ENCODE measurements around the gene C10orf143.
"Not testable (repeated sequence)": the region's sequence is repeated elsewhere in the genome, so short reads cannot be mapped to it uniquely, and the experiment has no call there.

C10orf143 gene

DNA sequence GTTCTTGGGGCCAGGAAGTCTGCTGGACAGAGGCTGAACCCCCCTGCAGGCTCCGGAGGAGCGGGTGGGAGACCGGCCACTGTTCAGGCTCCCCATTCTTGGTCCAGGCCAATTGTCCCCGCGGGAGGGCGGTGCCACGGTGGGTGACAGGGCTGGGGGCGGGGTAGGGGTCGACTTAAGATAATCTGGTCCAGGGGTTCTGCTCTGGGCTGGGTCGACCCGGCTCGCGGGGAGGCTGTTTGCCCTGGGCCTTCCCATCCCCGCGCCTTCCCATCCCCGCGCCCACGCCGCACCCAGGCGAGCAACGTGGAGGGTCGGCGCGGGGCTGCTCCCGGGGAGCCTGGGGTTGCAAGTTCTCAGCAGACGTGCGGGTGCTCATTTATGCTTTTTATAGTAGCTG is 18.3 kb upstream of the C10orf143 start:
- H3K4me3 ChIP-seq (ENCODE audit: low read depth, low read length), result no peak overlapping the region
- TF ChIP-seq, protein P1, sequence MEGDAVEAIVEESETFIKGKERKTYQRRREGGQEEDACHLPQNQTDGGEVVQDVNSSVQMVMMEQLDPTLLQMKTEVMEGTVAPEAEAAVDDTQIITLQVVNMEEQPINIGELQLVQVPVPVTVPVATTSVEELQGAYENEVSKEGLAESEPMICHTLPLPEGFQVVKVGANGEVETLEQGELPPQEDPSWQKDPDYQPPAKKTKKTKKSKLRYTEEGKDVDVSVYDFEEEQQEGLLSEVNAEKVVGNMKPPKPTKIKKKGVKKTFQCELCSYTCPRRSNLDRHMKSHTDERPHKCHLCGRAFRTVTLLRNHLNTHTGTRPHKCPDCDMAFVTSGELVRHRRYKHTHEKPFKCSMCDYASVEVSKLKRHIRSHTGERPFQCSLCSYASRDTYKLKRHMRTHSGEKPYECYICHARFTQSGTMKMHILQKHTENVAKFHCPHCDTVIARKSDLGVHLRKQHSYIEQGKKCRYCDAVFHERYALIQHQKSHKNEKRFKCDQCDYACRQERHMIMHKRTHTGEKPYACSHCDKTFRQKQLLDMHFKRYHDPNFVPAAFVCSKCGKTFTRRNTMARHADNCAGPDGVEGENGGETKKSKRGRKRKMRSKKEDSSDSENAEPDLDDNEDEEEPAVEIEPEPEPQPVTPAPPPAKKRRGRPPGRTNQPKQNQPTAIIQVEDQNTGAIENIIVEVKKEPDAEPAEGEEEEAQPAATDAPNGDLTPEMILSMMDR (IDR thresholded peaks at IDR 0.05; ENCODE audit: borderline replicate concordance, insufficient read depth, low read depth, low read length), result no peak

DNA sequence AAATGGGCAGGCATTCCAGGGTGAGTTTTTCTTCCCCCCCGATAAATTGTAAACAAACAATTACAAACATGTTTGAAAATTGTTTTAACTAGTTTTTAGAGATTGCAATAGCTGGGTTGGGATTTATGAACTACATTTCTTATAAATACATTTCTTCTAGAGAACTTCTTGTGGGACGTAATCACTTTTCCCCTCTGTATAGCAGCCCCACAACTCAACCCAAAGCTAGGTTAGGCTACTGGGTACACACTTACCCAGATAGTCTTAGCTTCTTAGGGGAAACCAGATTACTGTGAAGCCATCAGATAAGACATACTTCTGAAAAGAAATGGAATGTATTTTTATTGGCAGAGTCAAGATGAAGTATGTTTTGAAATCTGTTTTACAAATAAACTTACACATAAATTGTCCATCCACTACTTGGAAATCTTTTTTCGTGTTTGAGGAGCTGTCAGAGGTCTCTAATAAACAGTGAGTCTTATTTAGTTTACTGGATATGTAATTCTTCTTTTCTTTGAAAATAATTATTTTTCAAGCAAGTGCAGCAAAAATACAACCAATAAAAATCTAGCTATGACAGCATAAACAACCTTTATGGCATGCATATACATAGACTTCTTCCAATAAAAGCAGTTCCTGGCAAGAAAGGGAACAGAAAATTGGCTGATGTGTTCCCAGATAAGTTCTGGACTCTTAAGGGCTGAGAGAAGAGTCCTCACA is 17.6 kb upstream of the C10orf143 start:
- H3K4me3 ChIP-seq (ENCODE audit: low read depth, low read length), result no peak overlapping the region
- TF ChIP-seq, protein P1 (IDR thresholded peaks at IDR 0.05; ENCODE audit: borderline replicate concordance, insufficient read depth, low read depth, low read length), result no peak

DNA sequence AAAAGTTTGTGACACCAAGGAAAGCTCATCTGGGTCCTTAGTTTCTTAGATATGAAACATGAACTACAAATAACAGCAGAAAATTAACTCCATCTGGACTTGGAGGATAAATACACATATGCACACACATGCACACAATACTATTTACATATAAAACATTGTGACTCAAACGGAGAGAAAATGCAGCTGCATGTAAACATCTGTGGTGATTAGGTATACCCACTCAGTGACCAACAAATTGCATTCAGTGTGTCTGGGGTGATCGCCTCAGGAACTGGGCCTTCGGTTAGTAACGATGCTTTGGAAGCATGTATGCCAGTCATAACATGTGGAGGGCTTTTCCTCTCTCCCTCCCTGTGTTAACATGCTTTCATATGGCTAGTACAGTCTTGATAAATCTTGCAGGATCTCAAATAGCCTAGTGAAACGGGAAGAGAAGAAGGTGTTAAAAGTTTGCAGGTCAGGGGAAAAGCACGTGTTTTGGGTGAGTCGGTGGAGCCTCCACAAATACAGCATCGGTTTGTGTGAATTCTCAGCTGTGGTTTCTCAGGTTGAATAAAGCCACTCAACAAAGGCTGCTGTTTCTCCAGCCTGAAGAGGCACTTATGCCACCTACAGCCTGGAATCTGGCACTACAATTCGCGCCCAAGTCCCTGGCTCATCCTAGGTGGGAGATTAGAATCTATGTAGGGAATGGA is 16.9 kb upstream of the C10orf143 start:
- TF ChIP-seq, protein P1 (IDR thresholded peaks at IDR 0.05; ENCODE audit: borderline replicate concordance, insufficient read depth, low read depth, low read length), result peak; percentile 70
- H3K4me3 ChIP-seq (ENCODE audit: low read depth, low read length), result no peak overlapping the region

DNA sequence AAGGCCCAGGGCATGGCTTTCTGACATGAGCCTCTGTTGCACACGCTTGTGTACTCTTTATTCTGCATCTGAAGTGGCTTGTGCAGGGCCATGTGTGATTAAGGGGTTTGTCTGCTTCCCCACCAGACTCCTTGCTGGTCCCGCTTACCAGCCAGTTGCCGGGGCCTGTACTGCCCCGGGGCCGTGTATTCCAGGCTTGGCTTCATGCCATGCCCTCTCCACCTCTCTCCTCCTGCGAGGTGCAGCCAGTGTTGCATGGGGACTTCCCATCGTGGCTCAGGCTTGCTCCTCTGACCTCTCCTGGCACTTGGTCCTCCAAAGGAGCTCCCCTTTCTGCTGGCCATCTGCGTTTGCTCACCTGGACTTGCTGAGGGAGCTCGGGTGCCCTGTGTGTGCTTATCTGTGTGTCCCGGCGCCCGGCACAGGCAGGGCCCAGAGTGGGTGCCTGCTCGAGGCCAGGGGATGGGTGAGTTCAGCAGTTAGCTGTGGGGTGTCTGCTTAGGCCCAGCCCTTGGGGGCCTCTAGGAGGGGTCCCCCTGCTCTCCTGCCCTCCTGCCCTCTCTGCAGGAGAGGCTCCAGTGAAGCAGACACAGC is 11.0 kb upstream of the C10orf143 start:
- TF ChIP-seq, protein P1 (IDR thresholded peaks at IDR 0.05; ENCODE audit: borderline replicate concordance, insufficient read depth, low read depth, low read length), result no peak
- no peak overlapping the region for H3K4me3 ChIP-seq (ENCODE audit: low read depth, low read length)

DNA sequence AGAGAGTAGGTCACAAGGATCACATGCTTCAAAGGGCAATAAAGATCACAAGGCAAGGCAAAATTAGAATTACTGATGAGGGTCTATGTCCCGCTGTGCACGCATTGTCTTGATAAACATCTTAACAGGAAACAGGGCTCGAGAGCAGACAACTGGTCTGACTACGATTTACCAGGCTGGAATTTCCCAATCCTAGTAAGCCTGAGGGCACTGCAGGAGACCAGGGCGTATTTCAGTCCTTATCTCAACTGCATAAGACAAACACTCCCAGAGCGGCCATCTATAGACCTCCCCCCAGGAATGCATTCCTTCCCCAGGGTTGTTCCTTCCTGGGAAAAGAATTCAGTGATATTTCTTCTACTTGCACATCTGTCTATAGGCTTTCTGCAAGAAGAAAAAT is 6.9 kb upstream of the C10orf143 start:
- H3K4me3 ChIP-seq (ENCODE audit: low read depth, low read length), result not testable (repeated sequence)

DNA sequence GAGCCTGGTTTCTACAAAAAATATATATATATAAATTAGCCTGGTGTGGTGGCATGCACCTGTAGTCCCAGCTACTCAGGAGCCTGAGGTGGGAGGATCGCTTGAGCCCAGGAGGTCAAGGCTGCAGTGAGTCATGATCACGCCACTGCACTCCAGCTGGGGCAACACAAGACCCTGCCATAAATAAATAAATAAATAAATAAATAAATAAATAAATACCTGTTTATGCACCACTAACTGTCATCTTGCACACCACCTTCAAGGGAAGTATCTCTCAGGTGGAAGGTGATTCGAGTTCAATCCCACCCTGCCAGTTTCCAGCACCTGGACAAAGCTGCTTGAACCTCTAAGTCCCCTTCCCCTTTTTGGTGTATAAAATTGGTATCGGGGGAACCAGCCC is 6.3 kb upstream of the C10orf143 start:
- not testable (repeated sequence) for H3K4me3 ChIP-seq (ENCODE audit: low read depth, low read length)

DNA sequence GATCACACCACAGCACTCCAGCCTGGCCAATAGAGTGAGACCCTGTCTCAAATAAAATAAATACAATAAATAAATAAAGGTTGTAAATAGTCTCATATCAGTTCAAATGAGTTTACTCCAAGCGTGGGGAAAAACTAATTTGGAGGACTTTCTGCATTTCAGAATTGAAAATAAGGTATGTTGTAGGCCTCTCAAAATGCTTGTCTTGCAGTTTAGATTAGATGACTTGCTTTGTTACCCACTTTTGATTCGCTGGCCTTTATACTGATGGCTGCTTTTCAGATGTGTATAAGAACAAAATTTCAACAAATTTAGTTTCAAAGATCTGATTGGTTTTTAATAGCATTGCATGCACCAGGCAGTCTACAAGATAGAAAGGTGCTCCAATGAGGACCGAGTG is 2.2 kb upstream of the C10orf143 start:
- TF ChIP-seq, protein P1 (IDR thresholded peaks at IDR 0.05; ENCODE audit: borderline replicate concordance, insufficient read depth, low read depth, low read length), result no peak
- no peak overlapping the region for H3K4me3 ChIP-seq (ENCODE audit: low read depth, low read length)

DNA sequence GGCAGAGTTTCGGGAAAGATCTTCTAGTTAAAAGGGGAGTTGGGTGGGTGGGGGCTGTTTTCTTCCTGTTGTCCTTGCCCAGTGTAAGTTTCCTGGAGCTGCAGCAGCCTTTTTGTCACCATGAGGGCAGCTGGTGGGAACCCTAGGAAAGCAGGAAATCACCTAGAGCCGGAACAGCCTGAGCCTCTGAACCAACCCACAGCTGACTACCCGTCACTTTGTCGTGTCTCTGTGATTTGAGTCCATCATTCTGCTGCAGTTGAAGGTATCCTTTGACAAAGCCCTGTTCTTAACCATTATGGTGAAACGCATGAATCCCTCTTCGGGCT is 1.2 kb upstream of the C10orf143 start:
- TF ChIP-seq, protein P1 (IDR thresholded peaks at IDR 0.05; ENCODE audit: borderline replicate concordance, insufficient read depth, low read depth, low read length), result no peak
- peak overlapping the region; percentile 67 for H3K4me3 ChIP-seq (ENCODE audit: low read depth, low read length)
